CD4-positive, alpha-beta memory T cell (primary cell): ENCODE results near the gene CRYGS. TPM values are rescaled to one million over a fixed set of nuclear protein-coding genes. Genes with fewer than 3 reads are reported as not detected.

ENCODE experiments used
- CTCF ChIA-PET: fragments of 350-600 bp; sonication (Branson Sonifier 250); formaldehyde crosslinking; loops from one replicate; lab custom pipeline; 2021; ENCODE audit warnings: inconsistent platforms; ENCODE audit not compliant: partially characterized antibody; lab: Charles Lee
- POLR2A ChIA-PET: fragments of 350-600 bp; sonication (Branson Sonifier 250); formaldehyde crosslinking; loops from one replicate; lab custom pipeline; 2021; ENCODE audit not compliant: partially characterized antibody; lab: Charles Lee
- DNase-seq, 5 donors: peaks; one replicate each; pipeline versions ENCODE4 v3.0.0 to v3.0.0-alpha.2; 2020 to 2022; ENCODE audit warnings: mixed read lengths in 1 of 5
- H3K27ac ChIP-seq: one replicate; pipeline ENCODE4 v1.7.0; 2013; ENCODE audit warnings: low read depth, low read length
- H3K27me3 ChIP-seq: 2 replicates; pipeline ENCODE4 v1.7.0; 2013; ENCODE audit warnings: mild to moderate bottlenecking, low read length, moderate library complexity; ENCODE audit not compliant: insufficient read depth
- H3K36me3 ChIP-seq: 2 replicates; pipeline ENCODE4 v1.7.0; 2013; ENCODE audit warnings: mild to moderate bottlenecking, low read length, moderate library complexity; ENCODE audit not compliant: insufficient read depth
- H3K4me1 ChIP-seq: 2 replicates; pipeline ENCODE4 v1.7.0; 2013; ENCODE audit warnings: mild to moderate bottlenecking, low read length, moderate library complexity; ENCODE audit not compliant: insufficient read depth
- H3K4me3 ChIP-seq, 2 donors: one replicate each; pipeline ENCODE4 v1.7.0; 2013; ENCODE audit warnings: low read length in 2 of 2, mild to moderate bottlenecking in 1 of 2
- H3K9me3 ChIP-seq, 2 donors: one replicate each; pipeline ENCODE4 v1.7.0; 2013; ENCODE audit warnings: low read length in 2 of 2, control low read depth in 1 of 2; ENCODE audit not compliant: control insufficient read depth in 1 of 2
- H3K27ac Mint-ChIP-seq, 7 donors: one replicate each; pipeline ENCODE4 v1.8.0; 2020 to 2021; ENCODE audit warnings: mixed read lengths in 7 of 7, mild to moderate bottlenecking in 6 of 7, inconsistent platforms in 3 of 7, moderate library complexity in 3 of 7
- H3K27me3 Mint-ChIP-seq, 2 donors: one replicate each; pipeline ENCODE4 v1.8.0; 2020 to 2021; ENCODE audit warnings: mixed read lengths in 2 of 2
- H3K36me3 Mint-ChIP-seq, 2 donors: one replicate each; pipeline ENCODE4 v1.8.0; 2020 to 2021; ENCODE audit warnings: mixed read lengths in 2 of 2, inconsistent platforms in 1 of 2, mild to moderate bottlenecking in 1 of 2
- H3K4me1 Mint-ChIP-seq, 4 donors: one replicate each; pipeline ENCODE4 v1.8.0; 2020 to 2021; ENCODE audit warnings: mixed read lengths in 4 of 4, mild to moderate bottlenecking in 1 of 4
- H3K4me3 Mint-ChIP-seq, 8 donors: one replicate each; pipeline ENCODE4 v1.8.0; 2020 to 2021; ENCODE audit warnings: mixed read lengths in 8 of 8, mild to moderate bottlenecking in 7 of 8, moderate library complexity in 6 of 8, inconsistent platforms in 3 of 8
- H3K9me3 Mint-ChIP-seq, 8 donors: one replicate each; pipeline ENCODE4 v1.8.0; 2020 to 2021; ENCODE audit warnings: mixed read lengths in 8 of 8, mild to moderate bottlenecking in 5 of 8, inconsistent platforms in 3 of 8, moderate library complexity in 1 of 8
- intact Hi-C: fragments of 100-400 bp; cut with micrococcal nuclease; formaldehyde crosslinking; loops from one replicate; pipeline ENCODE4 v1.15.1; 2023
- polyA plus RNA-seq, 2 donors: library from polyadenylated mRNA; unstranded; fragments of 300-500 nt; fragmentation: Illumina TruSeq; gene quantifications; one replicate each; pipeline ENCODE4 v1.2.3, GENCODE V29; 2021
- total RNA-seq, 2 experiments: library from RNA; stranded (reverse); gene quantifications; one replicate each; pipeline ENCODE4 v1.2.3, GENCODE V29; 2021

Gene CRYGS
- total and polyA plus RNA-seq, 4 experiments from 2014 or later: 1.2 to 12.6 (median 12.1) TPM; not detected in 1

GRCh38 chr3:186567072-186567921 lies 23.1 kb upstream of the CRYGS start, which contains the start of gene TBCCD1:
TBCCD1 (minus strand) TSS chr3:186567339; CDS start chr3:186564329, 3,010 bp downstream.
- H3K4me1 ChIP-seq: peaks cover 61% of the 10 kb centered on the region
- POLR2A ChIA-PET: interaction anchor here (0.6 to 8.5 kb wide), 10 partner anchors 19 to 654 kb away, joined by 3 to 100 read pairs (median 4); partner anchors contain the start of genes EIF4A2, RFC4 and TRA2B
- intact Hi-C loops: loop anchor here (1.0 to 10.0 kb wide), 4 partner anchors 27 to 629 kb away; partner anchors contain the start of genes RPL39L and TRA2B

GRCh38 chr3:186566772-186567071 lies 22.5 kb upstream of the CRYGS start:
- Mint-ChIP-seq H3K9me3 (peaks cover 0 to 2% (median 0%) of the 10 kb centered on the region in 8 donors), H3K36me3 (peaks cover 12 to 37% of the 10 kb centered on the region in 2 donors), H3K4me3 (peak overlapping the region; percentile 94 to 98 (median 95)), H3K4me1 (peaks cover 41 to 84% (median 65%) of the 10 kb centered on the region in 4 donors), H3K27ac (peak overlapping the region; percentile 95 to 99 (median 97)), H3K27me3 (no peaks in the 10 kb centered on the region)
- Histone ChIP-seq H3K27me3 (no peaks in the 10 kb centered on the region), H3K4me3 (peak overlapping the region; percentile 83 to 96), H3K4me1 (peaks cover 64% of the 10 kb centered on the region), H3K27ac (peak overlapping the region; percentile 91), H3K9me3 (no peaks in the 10 kb centered on the region), H3K36me3 (no peaks in the 10 kb centered on the region)
- DNase-seq: no peak
- intact Hi-C loops: loop anchor here (1.0 to 10.0 kb wide), 4 partner anchors 26 to 628 kb away; partner anchors contain the start of genes RPL39L and TRA2B
- CTCF ChIA-PET: interaction anchor here (1.9 to 4.6 kb wide), 3 partner anchors 49 to 623 kb away, joined by 6 to 30 read pairs (median 7); partner anchors contain the start of gene RPL39L
- POLR2A ChIA-PET: interaction anchor here (0.6 to 8.5 kb wide), 5 partner anchors 18 to 630 kb away, joined by 3 to 100 read pairs (median 5); partner anchors contain the start of genes EIF4A2 and TRA2B

More at GRCh38 chr3:186567072-186567921, 23.1 kb upstream of the CRYGS start, which contains the start of gene TBCCD1:
- Mint-ChIP-seq H3K27ac (peak within 1 kb of the TSS; percentile 95 to 99 (median 97)), H3K4me1 (peaks cover 39 to 82% (median 64%) of the 10 kb centered on the region in 4 donors), H3K9me3 (peaks cover 0 to 2% (median 0%) of the 10 kb centered on the region in 8 donors), H3K4me3 (peak within 1 kb of the TSS; percentile 94 to 98 (median 95)), H3K36me3 (peaks cover 7 to 31% of the 10 kb centered on the region in 2 donors), H3K27me3 (no peaks in the 10 kb centered on the region)
- peak within 1 kb of the TSS; percentile 91 for H3K27ac ChIP-seq
- DNase-seq: peak; percentile 90 to 99 (median 96)
- no peaks in the 10 kb centered on the region for H3K36me3 ChIP-seq
- peak within 1 kb of the TSS; percentile 96 to 97 for H3K4me3 ChIP-seq
- H3K9me3 ChIP-seq: no peaks in the 10 kb centered on the region
- CTCF ChIA-PET: interaction anchor here (0.9 to 4.6 kb wide), 3 partner anchors 49 to 624 kb away, joined by 3 to 30 read pairs (median 6); partner anchors contain the start of gene RPL39L
- no peaks in the 10 kb centered on the region for H3K27me3 ChIP-seq

DNA sequence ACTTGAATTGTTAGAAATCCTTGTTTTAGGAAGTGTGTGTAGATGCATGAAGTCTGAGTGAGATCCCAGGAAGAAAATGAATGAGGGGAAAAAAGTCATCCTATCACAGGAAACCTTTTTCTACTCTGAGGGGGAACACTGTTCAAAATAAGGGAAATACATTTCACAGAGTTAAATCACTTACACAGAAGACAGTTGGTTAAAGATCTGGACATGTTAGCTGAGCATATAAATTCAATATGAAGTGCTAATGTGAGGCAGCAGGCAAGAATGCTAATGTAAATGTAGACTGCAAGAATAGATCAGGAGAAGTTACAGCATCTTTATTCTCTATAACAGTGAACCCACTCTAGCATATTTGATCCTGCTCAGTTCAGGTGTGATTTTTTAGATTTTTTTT lies 20.4 kb upstream of the CRYGS start:
- Mint-ChIP-seq H3K4me3 (peak overlapping the region in 7 of 8 donors; percentile 1 to 29 (median 3)), H3K27ac (peak overlapping the region in 2 of 7 donors; percentile 14 to 50), H3K9me3 (no peaks in the 10 kb centered on the region), H3K36me3 (peaks cover 15 to 36% of the 10 kb centered on the region in 2 donors), H3K27me3 (no peaks in the 10 kb centered on the region), H3K4me1 (peaks cover 40 to 80% (median 62%) of the 10 kb centered on the region in 4 donors)
- intact Hi-C loops: loop anchor here (10.0 kb wide), 1 partner anchor 570 kb away; the partner anchor contains the start of gene RPL39L
- H3K4me3 ChIP-seq: no peak overlapping the region
- DNase-seq: no peak
- peaks cover 62% of the 10 kb centered on the region for H3K4me1 ChIP-seq
- no peaks in the 10 kb centered on the region for H3K9me3 ChIP-seq
- H3K36me3 ChIP-seq: no peaks in the 10 kb centered on the region
- CTCF ChIA-PET: interaction anchor here (1.2 to 4.6 kb wide), 4 partner anchors 28 to 621 kb away, joined by 3 to 30 read pairs (median 8); no protein-coding TSS in a partner anchor
- H3K27me3 ChIP-seq: no peaks in the 10 kb centered on the region
- POLR2A ChIA-PET: interaction anchor here (8.5 kb wide), 1 partner anchor 219 kb away, joined by 100 read pairs; the partner anchor contains the start of gene EIF4A2
- H3K27ac ChIP-seq: no peak overlapping the region

GRCh38 chr3:186552408-186553031 lies 8.3 kb upstream of the CRYGS start:
- Mint-ChIP-seq H3K4me1 (peaks cover 0 to 4% (median 2%) of the 10 kb centered on the region in 4 donors), H3K27me3 (no peaks in the 10 kb centered on the region), H3K9me3 (no peaks in the 10 kb centered on the region), H3K4me3 (no peak overlapping the region), H3K36me3 (peaks cover 45 to 67% of the 10 kb centered on the region in 2 donors), H3K27ac (peak overlapping the region in 1 of 7 donors; percentile 18)
- Histone ChIP-seq H3K9me3 (no peaks in the 10 kb centered on the region), H3K4me3 (no peak overlapping the region), H3K27ac (no peak overlapping the region), H3K4me1 (no peaks in the 10 kb centered on the region), H3K27me3 (no peaks in the 10 kb centered on the region), H3K36me3 (peaks cover 35% of the 10 kb centered on the region)
- no peak for DNase-seq
- intact Hi-C loops: no loop called here
- POLR2A ChIA-PET: no interaction called here
- CTCF ChIA-PET: interaction anchor here (0.9 to 4.4 kb wide), 4 partner anchors 12 to 571 kb away, joined by 3 to 29 read pairs (median 6); no protein-coding TSS in a partner anchor

GRCh38 chr3:186551387-186551786 lies 7.2 kb upstream of the CRYGS start:
- Histone ChIP-seq H3K4me3 (no peak overlapping the region), H3K9me3 (no peaks in the 10 kb centered on the region), H3K36me3 (peaks cover 31% of the 10 kb centered on the region), H3K27ac (no peak overlapping the region), H3K27me3 (no peaks in the 10 kb centered on the region), H3K4me1 (no peaks in the 10 kb centered on the region)
- Mint-ChIP-seq H3K4me1 (no peaks in the 10 kb centered on the region), H3K4me3 (no peak overlapping the region), H3K36me3 (peaks cover 35 to 60% of the 10 kb centered on the region in 2 donors), H3K27me3 (no peaks in the 10 kb centered on the region), H3K27ac (peak overlapping the region in 1 of 7 donors; percentile 25), H3K9me3 (no peaks in the 10 kb centered on the region)
- DNase-seq: no peak
- POLR2A ChIA-PET: no interaction called here
- intact Hi-C loops: no loop called here
- CTCF ChIA-PET: interaction anchor here (2.4 to 4.4 kb wide), 2 partner anchors 11 to 292 kb away, joined by 7 to 29 read pairs; no protein-coding TSS in a partner anchor

DNA sequence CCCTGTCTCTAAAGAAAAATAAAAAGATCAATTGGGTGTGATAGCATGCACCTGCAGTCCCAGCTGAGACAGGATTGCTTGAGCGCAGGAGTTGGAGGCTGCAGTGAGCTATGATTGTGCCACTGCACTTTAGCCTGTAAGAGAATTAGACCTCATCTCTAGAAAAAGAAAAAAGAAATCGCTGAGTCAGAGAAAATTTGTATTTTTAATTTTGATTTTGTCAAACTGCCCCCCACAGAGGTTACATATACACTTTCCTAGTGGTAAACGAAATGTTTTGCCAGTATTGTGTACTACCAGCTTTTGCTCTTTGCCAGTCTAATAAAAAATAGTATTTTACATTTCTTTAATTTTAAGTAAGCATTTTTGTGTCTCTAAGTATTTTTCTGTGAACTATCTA lies 5.3 kb upstream of the CRYGS start:
- Mint-ChIP-seq H3K36me3 (peaks cover 20 to 53% of the 10 kb centered on the region in 2 donors), H3K4me3 (no peak overlapping the region), H3K9me3 (no peaks in the 10 kb centered on the region), H3K27me3 (no peaks in the 10 kb centered on the region), H3K27ac (no peak overlapping the region), H3K4me1 (no peaks in the 10 kb centered on the region)
- no peak overlapping the region for H3K4me3 ChIP-seq
- no peak overlapping the region for H3K27ac ChIP-seq
- no peak for DNase-seq
- POLR2A ChIA-PET: no interaction called here
- no peaks in the 10 kb centered on the region for H3K4me1 ChIP-seq
- intact Hi-C loops: no loop called here
- H3K27me3 ChIP-seq: no peaks in the 10 kb centered on the region
- H3K36me3 ChIP-seq: peaks cover 31% of the 10 kb centered on the region
- no peaks in the 10 kb centered on the region for H3K9me3 ChIP-seq
- CTCF ChIA-PET: interaction anchor here (0.6 to 4.4 kb wide), 5 partner anchors 9 to 771 kb away, joined by 3 to 29 read pairs (median 4); no protein-coding TSS in a partner anchor
